Gastrocnemius medialis (tissue), 4 donors: ENCODE data around the gene CCDC102B. TPM values are rescaled to one million over a fixed set of nuclear protein-coding genes. Genes with fewer than 3 reads are reported as not detected.
A peak's percentile ranks its signal among the peaks of the same experiment; 100 is the strongest.

Source experiments
- ATAC-seq, 2 donors: fragments of 150-250 bp; one replicate each; pipeline ENCODE4 v1.9.1; 2016
- DNase-seq, 2 donors: peaks; one replicate each; pipeline ENCODE4 v3.0.0-alpha.2; 2019
- H3K27ac ChIP-seq, 4 donors: fragments of 200-600 bp; sonication (generic); 1 replicate in 1 of 4; 2 replicates in 3 of 4; pipeline ENCODE4 v1.5.1; 2016 to 2018; ENCODE audit warnings: mild to moderate bottlenecking in 2 of 4, moderate library complexity in 1 of 4
- H3K27me3 ChIP-seq, 3 donors: fragments of 200-600 bp; sonication (generic) in 2 of 3; 1 replicate in 1 of 3; 2 replicates in 2 of 3; pipeline versions ENCODE4 v1.5.1 to v1.6.0; 2016 to 2019; ENCODE audit warnings: mild to moderate bottlenecking in 1 of 3, moderate library complexity in 1 of 3
- H3K36me3 ChIP-seq, 2 donors: fragments of 200-600 bp; sonication (generic) in 1 of 2; one replicate each; pipeline ENCODE4 v1.5.1; 2017 to 2018
- H3K4me1 ChIP-seq, 2 donors: fragments of 200-600 bp; sonication (generic) in 1 of 2; one replicate each; pipeline ENCODE4 v1.5.1; 2016 to 2017; ENCODE audit warnings: mild to moderate bottlenecking in 2 of 2
- H3K4me3 ChIP-seq, 4 donors: fragments of 200-600 bp; sonication (generic) in 3 of 4; 1 replicate in 1 of 4; 2 replicates in 3 of 4; pipeline ENCODE4 v1.5.1; 2016 to 2019; ENCODE audit warnings: mild to moderate bottlenecking in 2 of 4
- H3K9me3 ChIP-seq, 3 donors: fragments of 200-600 bp; sonication (generic) in 2 of 3; 1 replicate in 1 of 3; 2 replicates in 2 of 3; pipeline ENCODE4 v1.5.1; 2016 to 2019
- CTCF ChIP-seq, 5 experiments: fragments of 450-650 bp in 3 of 5; fragments of 200-600 bp in 2 of 5; sonication (generic) in 2 of 5; IDR thresholded peaks in 4 of 5; conservative IDR thresholded peaks in 1 of 5; 1 replicate in 4 of 5; 2 replicates in 1 of 5; pipeline ENCODE4 v1.5.1; 2016 to 2019; ENCODE audit warnings: antibody characterized with exemption in 5 of 5, mild to moderate bottlenecking in 3 of 5, moderate library complexity in 3 of 5
- POLR2A ChIP-seq, 2 donors: fragments of 450-650 bp; IDR thresholded peaks; one replicate each; pipeline ENCODE4 v1.6.1; 2017; ENCODE audit warnings: antibody characterized with exemption in 2 of 2, mild to moderate bottlenecking in 2 of 2, moderate library complexity in 2 of 2
- in situ Hi-C, 4 donors: fragments of 200-750 bp; cut with MboI; loops; one replicate each; pipeline versions ENCODE4 v1.15.0 to v1.8.0; 2017; ENCODE audit warnings: low sequenced_read_pairs in 4 of 4
- intact Hi-C: fragments of 100-400 bp; cut with DNase I; formaldehyde crosslinking; loops from one replicate; pipeline ENCODE4 v1.15.1; 2023; ENCODE audit warnings: low total_unique reads
- total RNA-seq, 4 donors: library from RNA; depleted of rRNA; stranded (reverse); fragments of >200 nt; gene quantifications; one replicate each; pipeline versions ENCODE4 v1.1.0 to v1.2.3, GENCODE V29; 2016

The CCDC102B gene
- total RNA-seq, 4 donors from 2014 or later, result 0.93 to 3.3 (median 1.3) TPM

DNA sequence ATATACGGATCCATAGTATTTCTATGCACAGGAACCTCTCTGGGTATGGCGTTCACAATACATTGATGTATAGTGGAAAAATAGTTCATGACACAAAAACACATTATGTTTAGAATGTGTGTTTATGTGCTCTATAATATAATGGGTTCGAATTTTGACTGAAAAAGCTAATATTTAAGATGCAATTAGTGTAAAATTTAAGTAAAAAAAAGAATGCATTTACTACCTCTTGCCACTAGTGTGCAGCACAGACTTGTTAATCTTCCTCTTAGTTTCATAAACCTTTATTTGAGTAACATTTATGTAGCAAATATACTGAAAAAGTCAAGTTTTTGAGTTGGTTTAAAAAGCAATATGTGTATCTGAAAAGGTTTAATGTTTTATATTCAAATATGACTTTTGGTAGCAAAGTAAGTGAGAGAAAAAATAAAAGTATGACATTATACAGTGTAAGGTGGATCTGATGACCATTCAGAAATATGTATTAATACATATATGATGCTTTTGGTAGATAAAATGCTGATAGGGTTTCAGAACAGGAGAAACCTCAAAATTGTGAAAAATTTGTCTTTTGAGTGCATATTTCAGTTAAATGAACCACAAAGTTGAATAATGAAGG, 49.4 kb downstream of the CCDC102B start:
- no peaks in the 10 kb centered on the region for H3K36me3 ChIP-seq
- intact Hi-C loops, result no loop called here
- no peak for TF ChIP-seq POLR2A (IDR thresholded peaks at IDR 0.05)
- peak in 2 of 5 experiments; percentile 24 to 33 for TF ChIP-seq CTCF (IDR thresholded peaks at IDR 0.05 in 4 of 5, conservative IDR thresholded peaks at IDR 0.05 in 1 of 5)
- H3K4me1 ChIP-seq, result no peaks in the 10 kb centered on the region
- H3K4me3 ChIP-seq, result no peak overlapping the region
- no peak for DNase-seq
- no peak overlapping the region for H3K27ac ChIP-seq
- ATAC-seq, result no peak
- H3K9me3 ChIP-seq, result no peaks in the 10 kb centered on the region
- in situ Hi-C loops, result no loop called here
- H3K27me3 ChIP-seq, result no peaks in the 10 kb centered on the region

DNA sequence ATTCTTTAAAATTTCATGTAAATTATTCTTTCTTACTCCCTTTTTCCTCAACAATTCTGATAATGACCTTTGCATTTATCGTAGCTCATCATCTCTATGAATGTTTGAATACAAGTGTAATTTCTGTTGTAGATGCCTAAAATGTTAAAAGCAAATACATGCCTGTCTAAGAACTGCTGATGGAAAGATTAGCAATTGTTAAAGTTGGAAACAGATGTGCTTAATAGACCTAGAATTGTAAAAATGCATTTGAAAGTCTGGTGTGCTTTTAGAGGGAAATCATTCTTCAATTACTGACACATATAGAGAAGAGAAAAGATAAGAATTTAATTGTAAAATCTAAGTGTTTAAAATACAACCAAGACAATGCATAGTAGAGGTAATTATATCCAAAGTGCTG, 50.4 kb downstream of the CCDC102B start:
- Histone ChIP-seq H3K4me1 (no peaks in the 10 kb centered on the region), H3K36me3 (no peaks in the 10 kb centered on the region), H3K9me3 (no peaks in the 10 kb centered on the region), H3K4me3 (no peak overlapping the region), H3K27me3 (no peaks in the 10 kb centered on the region), H3K27ac (no peak overlapping the region)
- DNase-seq, result no peak
- in situ Hi-C loops, result no loop called here
- no peak for TF ChIP-seq CTCF (IDR thresholded peaks at IDR 0.05 in 4 of 5, conservative IDR thresholded peaks at IDR 0.05 in 1 of 5)
- TF ChIP-seq POLR2A (IDR thresholded peaks at IDR 0.05), result no peak
- intact Hi-C loops, result no loop called here
- no peak for ATAC-seq

GRCh38 chr18:68854786-68855391, 57.0 kb downstream of the CCDC102B start:
- Histone ChIP-seq H3K27me3 (no peaks in the 10 kb centered on the region), H3K27ac (no peak overlapping the region), H3K4me3 (no peak overlapping the region), H3K36me3 (no peaks in the 10 kb centered on the region), H3K4me1 (no peaks in the 10 kb centered on the region), H3K9me3 (no peaks in the 10 kb centered on the region)
- DNase-seq, result no peak
- intact Hi-C loops, result no loop called here
- ATAC-seq, result no peak
- in situ Hi-C loops, result no loop called here
- TF ChIP-seq POLR2A (IDR thresholded peaks at IDR 0.05), result no peak
- TF ChIP-seq CTCF (IDR thresholded peaks at IDR 0.05 in 4 of 5, conservative IDR thresholded peaks at IDR 0.05 in 1 of 5), result no peak

DNA sequence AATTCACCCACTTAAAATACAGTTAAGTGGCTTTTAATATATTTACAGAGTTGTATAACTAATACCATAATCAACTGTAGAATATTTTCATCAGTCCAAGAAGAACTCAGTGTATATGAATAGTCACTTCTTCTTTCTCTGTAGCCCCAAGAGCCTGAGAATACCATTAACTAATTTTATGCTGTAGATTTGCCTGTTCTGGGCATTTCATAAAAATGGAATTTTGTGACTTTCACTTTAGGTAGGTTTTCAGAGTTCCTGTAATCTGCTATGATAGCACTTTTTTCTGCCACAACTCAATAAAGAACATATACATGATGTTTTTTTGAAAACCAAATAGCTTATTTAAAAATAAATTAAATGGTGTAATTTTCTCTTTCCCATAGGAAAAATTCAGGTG, 57.6 kb downstream of the CCDC102B start:
- TF ChIP-seq POLR2A (IDR thresholded peaks at IDR 0.05) (no peak), CTCF (IDR thresholded peaks at IDR 0.05 in 4 of 5, conservative IDR thresholded peaks at IDR 0.05 in 1 of 5) (no peak)
- DNase-seq, result no peak
- H3K9me3 ChIP-seq, result no peaks in the 10 kb centered on the region
- H3K36me3 ChIP-seq, result no peaks in the 10 kb centered on the region
- intact Hi-C loops, result no loop called here
- no peak for ATAC-seq
- H3K4me1 ChIP-seq, result no peaks in the 10 kb centered on the region
- no peaks in the 10 kb centered on the region for H3K27me3 ChIP-seq
- in situ Hi-C loops, result no loop called here
- no peak overlapping the region for H3K27ac ChIP-seq
- no peak overlapping the region for H3K4me3 ChIP-seq
